Ishikawa (cell line): ENCODE results near the gene PFAS.

Source experiments
- EP300 ChIP-seq: IDR thresholded peaks from 2 replicates; pipeline ENCODE4 v1.6.1; 2012; ENCODE audit warnings: borderline replicate concordance
- FOXM1 ChIP-seq: IDR thresholded peaks from 2 replicates; pipeline ENCODE4 v1.6.1; 2012; ENCODE audit warnings: low read depth, borderline replicate concordance
- NFIC ChIP-seq: IDR thresholded peaks from 2 replicates; pipeline ENCODE4 v1.6.1; 2012
- TAF1 ChIP-seq: IDR thresholded peaks from 2 replicates; pipeline ENCODE4 v1.6.1; 2012; ENCODE audit warnings: low read depth, mild to moderate bottlenecking
- TCF12 ChIP-seq: IDR thresholded peaks from 2 replicates; pipeline ENCODE4 v1.6.1; 2012; ENCODE audit warnings: low read depth
- TEAD4 ChIP-seq: IDR thresholded peaks from 2 replicates; pipeline ENCODE4 v1.6.1; 2012
- YY1 ChIP-seq: IDR thresholded peaks from 2 replicates; pipeline ENCODE4 v1.6.1; 2012; ENCODE audit warnings: low read depth
- TF ChIP-seq, protein P1 (sequence below): IDR thresholded peaks from 2 replicates; pipeline ENCODE4 v1.6.1; 2012; ENCODE audit warnings: low read depth, mild to moderate bottlenecking

DNA sequence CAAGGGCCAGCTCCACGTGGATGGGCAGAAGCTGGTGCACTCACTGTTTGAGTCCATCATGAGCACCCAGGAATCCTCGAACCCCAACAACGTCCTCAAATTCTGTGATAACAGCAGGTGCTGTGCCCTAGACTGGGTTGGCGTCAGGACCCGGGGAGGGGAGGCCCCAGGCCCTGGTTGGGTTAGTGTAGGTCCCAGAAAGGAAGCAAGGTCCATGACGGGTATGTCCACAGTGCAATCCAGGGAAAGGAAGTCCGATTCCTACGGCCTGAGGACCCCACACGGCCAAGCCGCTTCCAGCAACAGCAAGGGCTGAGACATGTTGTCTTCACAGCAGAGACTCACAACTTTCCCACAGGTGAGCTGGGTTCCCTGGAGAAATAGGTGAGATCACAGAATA is 7.2 kb downstream of the PFAS start:
- TF ChIP-seq TAF1 (no peak), TCF12 (no peak), TEAD4 (no peak), YY1 (no peak), FOXM1 (no peak), EP300 (no peak), NFIC (no peak)
- TF ChIP-seq, protein P1, sequence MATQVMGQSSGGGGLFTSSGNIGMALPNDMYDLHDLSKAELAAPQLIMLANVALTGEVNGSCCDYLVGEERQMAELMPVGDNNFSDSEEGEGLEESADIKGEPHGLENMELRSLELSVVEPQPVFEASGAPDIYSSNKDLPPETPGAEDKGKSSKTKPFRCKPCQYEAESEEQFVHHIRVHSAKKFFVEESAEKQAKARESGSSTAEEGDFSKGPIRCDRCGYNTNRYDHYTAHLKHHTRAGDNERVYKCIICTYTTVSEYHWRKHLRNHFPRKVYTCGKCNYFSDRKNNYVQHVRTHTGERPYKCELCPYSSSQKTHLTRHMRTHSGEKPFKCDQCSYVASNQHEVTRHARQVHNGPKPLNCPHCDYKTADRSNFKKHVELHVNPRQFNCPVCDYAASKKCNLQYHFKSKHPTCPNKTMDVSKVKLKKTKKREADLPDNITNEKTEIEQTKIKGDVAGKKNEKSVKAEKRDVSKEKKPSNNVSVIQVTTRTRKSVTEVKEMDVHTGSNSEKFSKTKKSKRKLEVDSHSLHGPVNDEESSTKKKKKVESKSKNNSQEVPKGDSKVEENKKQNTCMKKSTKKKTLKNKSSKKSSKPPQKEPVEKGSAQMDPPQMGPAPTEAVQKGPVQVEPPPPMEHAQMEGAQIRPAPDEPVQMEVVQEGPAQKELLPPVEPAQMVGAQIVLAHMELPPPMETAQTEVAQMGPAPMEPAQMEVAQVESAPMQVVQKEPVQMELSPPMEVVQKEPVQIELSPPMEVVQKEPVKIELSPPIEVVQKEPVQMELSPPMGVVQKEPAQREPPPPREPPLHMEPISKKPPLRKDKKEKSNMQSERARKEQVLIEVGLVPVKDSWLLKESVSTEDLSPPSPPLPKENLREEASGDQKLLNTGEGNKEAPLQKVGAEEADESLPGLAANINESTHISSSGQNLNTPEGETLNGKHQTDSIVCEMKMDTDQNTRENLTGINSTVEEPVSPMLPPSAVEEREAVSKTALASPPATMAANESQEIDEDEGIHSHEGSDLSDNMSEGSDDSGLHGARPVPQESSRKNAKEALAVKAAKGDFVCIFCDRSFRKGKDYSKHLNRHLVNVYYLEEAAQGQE = no peak
